H9 (cell line): ENCODE measurements around the gene MTHFD1L. TPM values are rescaled to one million over a fixed set of nuclear protein-coding genes. Genes with fewer than 3 reads are reported as not detected.
"Not testable (repeated sequence)": the region's sequence is repeated elsewhere in the genome, so short reads cannot be mapped to it uniquely, and the experiment has no call there.

Experiments used
- DNase-seq: peaks from one replicate; pipeline ENCODE4 v3.0.0-alpha.2; 2017
- H2AFZ ChIP-seq: one replicate; pipeline ENCODE4 v1.6.1; 2013; ENCODE audit warnings: mild to moderate bottlenecking, low read length, control low read depth, moderate library complexity
- H2AK5ac ChIP-seq: 2 replicates; pipeline ENCODE4 v1.6.1; 2013; ENCODE audit warnings: low read length, control low read depth, mixed read lengths; ENCODE audit not compliant: insufficient read length
- H2BK120ac ChIP-seq: one replicate; pipeline ENCODE4 v1.6.1; 2013; ENCODE audit warnings: low read depth, mild to moderate bottlenecking, low read length, control low read depth, inconsistent platforms; ENCODE audit not compliant: poor library complexity, severe bottlenecking
- H2BK12ac ChIP-seq: 2 replicates; pipeline ENCODE4 v1.6.1; 2013; ENCODE audit warnings: low read length, control low read depth, mixed read lengths, low read depth; ENCODE audit not compliant: insufficient read length
- H2BK15ac ChIP-seq: 2 replicates; pipeline ENCODE4 v1.6.1; 2013; ENCODE audit warnings: low read depth, low read length, control low read depth
- H2BK20ac ChIP-seq: one replicate; pipeline ENCODE4 v1.6.1; 2013; ENCODE audit warnings: low read depth, mild to moderate bottlenecking, low read length, control low read depth, inconsistent platforms; ENCODE audit not compliant: poor library complexity, severe bottlenecking
- H2BK5ac ChIP-seq: 2 replicates; pipeline ENCODE4 v1.6.1; 2013; ENCODE audit warnings: low read length, control low read depth, mixed read lengths; ENCODE audit not compliant: insufficient read length
- H3K14ac ChIP-seq: 2 replicates; pipeline ENCODE4 v1.6.1; 2013; ENCODE audit warnings: low read length, control low read depth; ENCODE audit not compliant: insufficient read depth
- H3K18ac ChIP-seq: 2 replicates; pipeline ENCODE4 v1.6.1; 2013; ENCODE audit warnings: low read depth, mild to moderate bottlenecking, mixed read lengths, low read length, control low read depth; ENCODE audit not compliant: insufficient read length
- H3K23ac ChIP-seq: 2 replicates; pipeline ENCODE4 v1.6.1; 2013; ENCODE audit warnings: low read length, control low read depth, mixed read lengths, low read depth; ENCODE audit not compliant: insufficient read length
- H3K23me2 ChIP-seq: 2 replicates; pipeline ENCODE4 v1.6.1; 2013; ENCODE audit warnings: low read depth, mild to moderate bottlenecking, mixed read lengths, low read length, control low read depth; ENCODE audit not compliant: insufficient read length, poor library complexity, severe bottlenecking
- H3K27ac ChIP-seq: 2 replicates; pipeline ENCODE4 v1.5.1; 2013; ENCODE audit warnings: low read length, control low read depth, mixed read lengths, low read depth; ENCODE audit not compliant: insufficient read length
- H3K27me3 ChIP-seq: 2 replicates; pipeline ENCODE4 v1.6.1; 2013; ENCODE audit warnings: low read length, control low read depth, inconsistent platforms; ENCODE audit not compliant: insufficient read depth
- H3K4ac ChIP-seq: 2 replicates; pipeline ENCODE4 v1.6.1; 2013; ENCODE audit warnings: low read depth, mild to moderate bottlenecking, control low read depth, inconsistent platforms, low read length, moderate library complexity
- H3K4me1 ChIP-seq: 2 replicates; pipeline ENCODE4 v1.6.1; 2013; ENCODE audit warnings: low read length, control low read depth, inconsistent platforms; ENCODE audit not compliant: insufficient read depth
- H3K4me2 ChIP-seq: 2 replicates; pipeline ENCODE4 v1.6.1; 2013; ENCODE audit warnings: low read length, control low read depth, mixed read lengths; ENCODE audit not compliant: insufficient read length, insufficient read depth
- H3K56ac ChIP-seq: 2 replicates; pipeline ENCODE4 v1.6.1; 2013; ENCODE audit warnings: low read depth, mild to moderate bottlenecking, mixed read lengths, low read length, control low read depth; ENCODE audit not compliant: insufficient read length
- H3K79me1 ChIP-seq: 2 replicates; pipeline ENCODE4 v1.6.1; 2013; ENCODE audit warnings: low read depth, mild to moderate bottlenecking, moderate library complexity, low read length, control low read depth, inconsistent platforms; ENCODE audit not compliant: insufficient read depth, poor library complexity, severe bottlenecking
- H3K79me2 ChIP-seq: 2 replicates; pipeline ENCODE4 v1.6.1; 2013; ENCODE audit warnings: low read length, control low read depth, inconsistent platforms; ENCODE audit not compliant: insufficient read depth
- H3K9ac ChIP-seq: 2 replicates; pipeline ENCODE4 v1.6.1; 2013; ENCODE audit warnings: low read length, control low read depth, mixed read lengths; ENCODE audit not compliant: insufficient read length; ENCODE audit errors: extremely low read depth
- H3K9me3 ChIP-seq: one replicate; pipeline ENCODE4 v1.6.1; 2013; ENCODE audit warnings: low read depth, low read length, inconsistent platforms; ENCODE audit not compliant: control insufficient read depth
- H3T11ph ChIP-seq: one replicate; pipeline ENCODE4 v1.6.1; 2013; ENCODE audit warnings: mild to moderate bottlenecking, low read length, control low read depth, inconsistent platforms
- H4K20me1 ChIP-seq: one replicate; pipeline ENCODE4 v1.6.1; 2013; ENCODE audit not compliant: control insufficient read depth, insufficient read length, insufficient read depth
- H4K5ac ChIP-seq: 2 replicates; pipeline ENCODE4 v1.6.1; 2013; ENCODE audit warnings: low read depth, mild to moderate bottlenecking, mixed read lengths, low read length, control low read depth; ENCODE audit not compliant: insufficient read length
- H4K8ac ChIP-seq: replicated peaks from 2 replicates; pipeline ENCODE4 v1.6.1; 2013; ENCODE audit warnings: low read length, control low read depth, mixed read lengths, low read depth; ENCODE audit not compliant: insufficient read length
- H4K91ac ChIP-seq: 2 replicates; pipeline ENCODE4 v1.6.1; 2013; ENCODE audit warnings: low read depth, mild to moderate bottlenecking, moderate library complexity, mixed read lengths, low read length, control low read depth; ENCODE audit not compliant: insufficient read length
- H3K27ac Mint-ChIP-seq, 3 experiments: 2 replicates in 2 of 3; 3 replicates in 1 of 3; pipeline ENCODE4 v1.8.0; 2020 to 2021; ENCODE audit warnings: mixed read lengths in 3 of 3, mild to moderate bottlenecking in 1 of 3, moderate library complexity in 1 of 3
- H3K27me3 Mint-ChIP-seq: 2 replicates; pipeline ENCODE4 v1.8.0; 2021; ENCODE audit warnings: low read depth, mild to moderate bottlenecking, moderate library complexity, mixed read lengths
- H3K36me3 Mint-ChIP-seq, 3 experiments: 2 replicates in 2 of 3; 3 replicates in 1 of 3; pipeline ENCODE4 v1.8.0; 2020 to 2021; ENCODE audit warnings: low read depth in 3 of 3, mixed read lengths in 3 of 3; ENCODE audit not compliant: insufficient read depth in 1 of 3
- H3K4me1 Mint-ChIP-seq, 2 experiments: 2 replicates each; pipeline ENCODE4 v1.8.0; 2020; ENCODE audit warnings: mixed read lengths in 2 of 2
- H3K4me3 Mint-ChIP-seq, 2 experiments: 2 replicates in 1 of 2; 3 replicates in 1 of 2; pipeline ENCODE4 v1.8.0; 2020 to 2021; ENCODE audit warnings: mild to moderate bottlenecking in 2 of 2, mixed read lengths in 2 of 2, moderate library complexity in 1 of 2
- H3K9me3 Mint-ChIP-seq, 2 experiments: 2 replicates in 1 of 2; 3 replicates in 1 of 2; pipeline ENCODE4 v1.8.0; 2020; ENCODE audit warnings: mild to moderate bottlenecking in 2 of 2, mixed read lengths in 2 of 2, moderate library complexity in 1 of 2
- CTCF ChIP-seq: fragments of 200-600 bp; sonication (generic); conservative IDR thresholded peaks from 3 replicates; pipeline ENCODE4 v1.8.0; 2021; ENCODE audit warnings: antibody characterized with exemption, mild to moderate bottlenecking
- WGBS: extraction: QIAGEN DNeasy Blood & Tissue Kit; methylation state at CpG from one replicate; pipeline ENCODE4 v1.1.7; 2013; ENCODE audit warnings: missing lambda C conversion rate, low lambda C conversion rate, mixed read lengths; ENCODE audit not compliant: insufficient read length; ENCODE audit errors: extremely low coverage; 5-methylcytosine and 5-hydroxymethylcytosine counted together
- total RNA-seq: library from RNA; stranded (reverse); gene quantifications from 2 replicates; pipeline ENCODE4 v1.2.1, GENCODE V29; 2021

MTHFD1L gene
- total RNA-seq, 1 experiment from 2014 or later, result 90.2 TPM

GRCh38 chr6:151121900-151122299 is 256.4 kb downstream of the MTHFD1L start:
- H2BK120ac ChIP-seq, result no peak overlapping the region
- H4K91ac ChIP-seq, result no peak overlapping the region
- DNase-seq, result no peak
- no peak overlapping the region for H3K4me2 ChIP-seq
- H2BK12ac ChIP-seq, result no peak overlapping the region
- H3K56ac ChIP-seq, result no peak overlapping the region
- no peak overlapping the region for H3T11ph ChIP-seq
- no peak overlapping the region for H2BK20ac ChIP-seq
- Mint-ChIP-seq H3K4me1 (peaks cover 7% of the 10 kb centered on the region in 2 experiments; a peak in 3 of 4 replicates), H3K36me3 (no peaks in the 10 kb centered on the region), H3K9me3 (no peaks in the 10 kb centered on the region), H3K27me3 (no peaks in the 10 kb centered on the region; the same call in 1 of the 2 replicates), H3K4me3 (no peak overlapping the region), H3K27ac (no peak overlapping the region)
- H3K18ac ChIP-seq, result no peak overlapping the region
- no peaks in the 10 kb centered on the region for H3K27me3 ChIP-seq
- no peak overlapping the region for H2BK5ac ChIP-seq
- no peaks in the 10 kb centered on the region for H3K23me2 ChIP-seq
- no CpG with 5 or more reads among the region's 1 CpG for WGBS
- H3K9ac ChIP-seq, result no peak overlapping the region
- H3K4me1 ChIP-seq, result no peaks in the 10 kb centered on the region
- H3K4ac ChIP-seq, result no peak overlapping the region
- no peak overlapping the region for H4K5ac ChIP-seq
- H2AK5ac ChIP-seq, result no peak overlapping the region
- no peak overlapping the region for H4K8ac ChIP-seq
- no peak overlapping the region for H3K14ac ChIP-seq
- no peaks in the 10 kb centered on the region for H3K9me3 ChIP-seq
- no peaks in the 10 kb centered on the region for H3K79me1 ChIP-seq
- no peak overlapping the region for H3K23ac ChIP-seq
- no peak for TF ChIP-seq CTCF
- no peak overlapping the region for H3K27ac ChIP-seq
- H2AFZ ChIP-seq, result no peak overlapping the region
- no peak overlapping the region for H2BK15ac ChIP-seq
- H3K79me2 ChIP-seq, result no peaks in the 10 kb centered on the region
- no peaks in the 10 kb centered on the region for H4K20me1 ChIP-seq

- not testable (repeated sequence) for H2BK12ac ChIP-seq, H2AK5ac ChIP-seq, H3K4me2 ChIP-seq, H3K23me2 ChIP-seq, H2BK20ac ChIP-seq, H3K9ac ChIP-seq, H3K4me3 Mint-ChIP-seq, H4K91ac ChIP-seq, H3K27ac Mint-ChIP-seq, H3K18ac ChIP-seq, H3K56ac ChIP-seq, H3K27me3 Mint-ChIP-seq, H2BK5ac ChIP-seq, H4K8ac ChIP-seq, H2BK15ac ChIP-seq, H3K27ac ChIP-seq, H3K27me3 ChIP-seq, H3T11ph ChIP-seq, H2AFZ ChIP-seq, H3K4ac ChIP-seq, H3K9me3 ChIP-seq, H3K23ac ChIP-seq, H3K79me2 ChIP-seq, DNase-seq, H3K79me1 ChIP-seq, H3K14ac ChIP-seq, H3K4me1 ChIP-seq, H2BK120ac ChIP-seq, H3K9me3 Mint-ChIP-seq, H4K5ac ChIP-seq, H4K20me1 ChIP-seq
- Mint-ChIP-seq H3K36me3 (peaks cover 0 to 11% (median 0%) of the 10 kb centered on the region in 3 experiments; a peak in 2 of 7 replicates), H3K4me1 (peaks cover 14 to 16% of the 10 kb centered on the region in 2 experiments)
- WGBS, result no CpG with 5 or more reads among the region's 8 CpGs
These were observed 258.1 kb downstream of the MTHFD1L start for GRCh38 chr6:151123641-151124040.
